Renal pelvis (tissue), 4 donors: ENCODE results near the gene IL36B. TPM values are rescaled to one million over a fixed set of nuclear protein-coding genes. Genes with fewer than 3 reads are reported as not detected.

Source experiments
- DNase-seq: peaks from one replicate; pipeline ENCODE4 v3.0.0-alpha.2; 2013
- polyA plus RNA-seq, 3 donors: library from polyadenylated mRNA; unstranded; fragments of 120-200 nt; gene quantifications; one replicate each; pipeline ENCODE4 v1.2.1, GENCODE V29; 2013; ENCODE audit not compliant: insufficient read length in 3 of 3

The IL36B gene
- polyA plus RNA-seq, 3 donors: not detected

DNA sequence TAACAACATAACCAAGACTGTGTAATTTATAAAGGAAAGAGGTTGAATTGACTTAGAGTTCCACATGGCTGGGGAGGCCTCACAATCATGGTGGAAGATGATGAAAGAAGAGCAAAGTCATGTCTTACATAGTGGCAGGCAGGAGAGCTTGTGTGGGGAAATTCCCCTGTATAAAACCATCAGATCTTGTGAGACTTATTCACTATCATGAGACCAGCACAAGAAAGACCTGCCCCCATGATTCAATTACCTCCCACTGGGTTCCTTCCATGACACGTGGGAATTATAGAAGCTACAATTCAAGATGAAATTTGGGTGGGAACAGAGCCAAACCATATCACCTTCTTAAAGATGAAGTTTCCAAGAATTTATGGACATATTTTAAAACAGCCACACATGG, 3.9 kb upstream of the IL36B start:
- DNase-seq: no peak

DNA sequence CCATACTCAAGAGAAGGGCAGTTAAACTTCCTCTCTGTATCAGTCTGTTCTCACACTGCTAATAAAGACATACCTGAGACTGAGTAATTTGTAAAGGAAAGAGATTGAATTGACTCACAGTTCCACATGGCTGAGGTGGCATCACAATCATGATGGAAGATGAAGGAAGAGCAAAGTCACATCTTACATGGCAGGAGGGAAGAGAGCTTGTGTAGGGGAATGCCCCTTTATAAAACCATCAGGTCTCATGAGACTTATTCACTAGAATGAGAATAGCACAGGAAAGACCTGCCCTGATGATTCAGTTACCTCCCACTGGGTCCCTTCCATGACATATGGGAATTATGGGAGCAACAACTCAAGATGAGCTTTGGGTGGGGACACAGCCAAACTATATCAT, 1.4 kb upstream of the IL36B start:
- DNase-seq: no peak

DNA sequence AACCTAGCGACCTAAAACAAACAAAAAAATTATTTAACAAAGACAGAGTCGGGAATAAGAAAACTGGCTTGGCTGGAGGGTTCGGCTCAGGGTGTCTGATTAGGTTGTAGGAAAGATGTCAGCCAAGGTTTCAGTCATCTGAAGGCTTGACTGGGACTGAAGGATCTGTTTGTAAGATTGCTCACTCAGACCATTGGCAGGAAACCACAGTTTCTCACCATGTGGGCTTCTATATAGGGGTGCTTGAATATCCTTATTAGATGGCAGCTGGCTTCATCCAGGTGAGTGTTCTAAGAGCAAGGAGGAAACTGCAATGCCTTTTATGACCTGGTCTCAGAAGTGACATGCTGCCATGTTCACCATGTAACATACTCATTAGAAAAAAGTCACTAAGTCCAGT, 999 bp upstream of the IL36B start:
- no peak for DNase-seq

DNA sequence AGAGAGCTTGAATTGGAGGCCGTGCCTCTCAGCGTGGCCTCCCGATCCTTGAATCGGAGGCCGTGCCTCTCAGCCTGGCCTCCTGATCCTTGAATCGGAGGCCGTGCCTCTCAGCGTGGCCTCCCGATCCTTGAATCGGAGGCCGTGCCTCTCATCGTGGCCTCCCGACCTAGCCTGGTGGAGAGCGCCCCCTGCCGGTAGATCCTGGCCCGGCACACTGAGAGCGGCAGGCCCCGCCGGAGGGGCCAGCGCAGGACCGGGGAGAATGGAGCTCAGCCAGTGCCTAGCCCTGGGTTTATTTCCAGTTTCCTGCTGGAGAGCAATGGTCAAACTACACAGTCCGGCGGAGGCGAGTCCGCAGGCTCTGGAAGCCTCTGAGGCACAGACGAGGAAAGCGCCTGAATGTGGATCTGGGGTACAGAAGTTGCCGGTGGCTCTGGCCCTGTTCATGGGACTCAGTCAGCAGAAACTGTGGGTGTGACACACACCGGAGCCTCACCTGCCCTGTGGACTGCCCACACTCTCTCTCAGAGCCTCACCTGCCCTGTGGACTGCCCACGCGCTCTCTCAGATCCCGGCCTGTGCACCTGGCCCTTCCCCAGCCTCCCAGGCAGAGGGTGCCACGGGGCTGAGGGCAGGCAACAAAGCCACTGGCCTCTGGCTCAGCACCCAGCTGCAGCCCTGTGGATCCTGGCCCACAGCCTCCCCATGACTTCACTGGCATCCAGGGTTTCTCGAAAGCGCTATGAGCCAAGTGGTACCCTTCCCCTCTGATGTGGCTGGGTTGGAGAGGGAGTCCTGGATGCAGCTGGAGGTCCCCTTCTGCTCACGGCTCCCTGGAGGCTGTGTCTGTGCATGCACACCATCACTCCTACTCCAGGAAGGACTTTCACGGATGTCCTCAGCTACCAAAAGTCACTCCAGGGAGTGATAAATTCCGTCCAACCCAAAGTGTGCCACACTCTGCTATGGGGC, 1.5 kb downstream of the IL36B start:
- DNase-seq: no peak

DNA sequence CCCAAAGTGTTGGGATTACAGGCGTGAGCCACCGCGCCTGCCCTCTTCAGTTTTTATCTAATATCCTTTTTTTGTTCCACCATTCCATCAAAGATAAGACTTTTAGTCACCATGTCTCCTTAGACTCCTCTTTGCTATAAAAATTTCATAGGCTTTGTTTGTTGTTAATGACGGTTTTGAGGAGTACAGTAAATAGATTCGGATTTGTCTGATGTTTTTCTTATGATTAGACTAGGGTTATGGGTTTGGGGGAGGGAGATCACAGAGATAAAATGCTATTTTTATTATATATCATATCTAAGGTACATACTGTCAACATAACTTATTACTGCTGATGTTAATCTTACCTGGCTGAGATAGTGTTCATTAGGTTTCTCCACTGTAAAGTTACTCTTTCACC, 6.2 kb downstream of the IL36B start:
- DNase-seq: no peak

DNA sequence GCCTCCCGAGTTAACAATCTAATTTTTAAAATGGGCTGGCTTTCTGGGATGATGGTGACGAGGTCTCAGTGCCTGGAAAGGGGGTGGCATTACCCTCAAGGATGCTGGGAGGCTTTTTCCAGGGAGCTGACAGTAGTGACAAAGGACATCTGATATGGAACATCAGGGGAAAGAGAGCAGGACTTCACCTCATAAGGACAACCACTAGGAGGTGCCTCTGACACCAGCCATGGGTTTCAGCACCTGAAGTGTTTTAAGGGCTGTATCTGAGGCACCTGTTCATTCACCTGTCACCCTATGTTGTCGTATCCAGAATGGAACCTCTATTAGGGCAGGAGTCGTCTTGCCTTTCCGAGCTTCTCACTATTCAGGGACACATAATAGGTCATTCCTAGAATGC, 10.8 kb downstream of the IL36B start:
- no peak for DNase-seq

DNA sequence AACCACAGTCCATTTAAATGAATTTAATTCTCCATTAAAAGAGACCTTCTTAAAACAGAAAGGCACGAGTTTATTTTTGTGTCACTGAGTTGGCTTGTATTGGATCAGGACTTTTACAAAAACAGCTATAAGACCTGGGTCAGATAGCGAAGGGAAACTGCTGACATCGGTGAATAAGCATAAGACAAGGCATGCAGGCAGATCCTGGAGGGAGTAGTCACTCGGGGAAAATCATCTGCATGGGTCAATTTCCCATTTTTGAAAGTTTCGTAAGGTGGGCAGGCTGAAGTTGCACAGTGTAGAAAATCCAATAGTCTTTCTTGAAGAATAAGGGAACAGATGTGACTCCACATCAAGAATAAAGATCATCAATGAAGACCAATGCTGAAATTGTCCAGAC, 12.9 kb downstream of the IL36B start:
- no peak for DNase-seq

DNA sequence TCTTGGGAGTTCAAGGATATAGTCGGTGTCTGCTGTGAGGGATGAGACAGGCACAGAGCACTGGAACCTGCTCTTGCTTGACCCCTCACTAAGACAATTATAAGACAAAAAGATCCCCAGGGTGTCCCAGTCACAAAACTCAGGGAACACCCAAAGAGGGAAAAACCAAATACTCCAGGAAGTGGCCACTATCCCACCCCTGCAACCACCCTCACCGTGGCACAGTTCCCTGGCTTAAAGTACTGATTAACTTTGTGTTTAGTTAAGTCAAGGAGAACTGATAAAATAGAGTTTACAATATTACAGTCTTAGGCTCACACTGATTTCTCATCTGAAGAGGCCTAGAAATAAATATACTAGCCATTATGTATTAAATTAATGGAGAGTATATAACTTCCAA, 13.5 kb downstream of the IL36B start:
- DNase-seq: no peak

DNA sequence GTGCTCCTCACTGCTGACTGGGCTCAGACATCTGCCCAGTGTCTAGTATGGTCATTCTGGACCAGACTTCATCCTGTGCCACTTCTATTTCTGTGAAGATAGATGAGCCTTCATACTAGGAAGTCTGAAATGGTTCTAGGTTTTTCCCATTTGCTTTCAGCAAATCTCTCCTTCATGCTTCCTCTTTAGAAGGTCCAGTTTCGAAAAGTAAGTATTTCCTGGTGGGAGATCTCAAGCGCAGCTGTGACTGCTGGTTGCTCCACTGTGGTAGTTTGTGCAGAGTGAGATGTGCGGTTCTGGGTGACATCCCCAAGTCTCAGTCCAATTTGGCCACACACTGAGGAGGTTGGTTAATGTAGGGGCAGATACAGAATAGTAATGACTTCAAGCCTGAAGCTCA, 14.4 kb downstream of the IL36B start:
- DNase-seq: no peak

DNA sequence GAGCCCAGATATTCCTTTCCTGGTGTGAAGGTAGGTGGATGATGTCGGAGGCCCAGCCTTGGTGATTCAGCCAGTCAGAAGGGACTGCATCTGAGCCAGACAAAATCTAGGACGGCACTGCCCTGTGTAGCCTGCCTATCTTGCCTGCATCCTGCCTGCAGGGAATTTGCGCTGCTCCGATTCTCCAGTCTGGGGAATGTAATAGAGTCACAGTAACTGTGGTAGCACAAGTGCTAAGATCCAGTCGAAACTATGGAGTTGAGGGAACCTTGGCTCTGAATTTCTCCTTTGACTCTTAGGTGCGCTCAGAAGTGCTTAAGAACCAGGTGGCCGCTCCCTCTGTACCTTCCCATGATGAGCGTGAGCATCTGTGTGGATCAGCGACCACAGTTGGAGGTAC, 15.9 kb downstream of the IL36B start:
- DNase-seq: no peak

DNA sequence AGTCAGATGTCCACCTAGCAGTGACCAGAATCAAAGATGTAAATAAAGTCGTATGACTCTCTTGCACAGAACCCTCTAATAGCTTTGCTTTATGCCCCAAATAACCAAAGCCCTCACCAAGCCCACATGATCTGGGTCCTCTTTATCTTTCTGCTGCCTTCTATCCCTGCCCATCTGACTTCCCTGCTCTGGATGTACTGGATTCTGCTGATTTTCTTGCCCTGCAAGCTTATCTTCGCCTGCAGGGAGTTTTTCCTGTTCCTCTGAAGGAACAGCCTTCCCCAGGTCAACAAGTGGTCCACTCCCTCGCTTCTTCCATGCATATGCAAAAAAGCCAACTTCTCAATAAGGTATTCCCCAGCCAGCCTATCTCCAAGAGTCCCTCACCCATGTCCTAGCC, 18.7 kb downstream of the IL36B start:
- no peak for DNase-seq

DNA sequence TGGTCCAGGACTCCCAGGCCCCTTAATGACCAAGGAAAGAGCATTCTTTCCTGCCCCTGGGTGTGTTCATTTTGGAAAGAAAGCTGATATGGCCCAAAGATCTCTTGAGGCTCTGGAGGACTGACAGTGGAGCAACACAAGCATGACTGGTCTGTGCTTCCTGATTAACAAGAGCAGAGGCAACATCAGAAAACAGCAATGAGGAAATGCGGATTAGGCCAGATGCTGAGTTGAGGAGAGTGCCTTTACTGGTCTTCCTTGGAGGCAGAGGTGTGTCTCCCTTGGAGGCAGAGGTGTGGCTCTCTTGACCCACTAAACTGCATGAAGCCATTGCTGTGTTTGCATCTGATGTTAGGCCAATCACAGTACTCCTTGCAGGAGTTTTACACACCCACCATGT, 19.9 kb downstream of the IL36B start:
- no peak for DNase-seq

DNA sequence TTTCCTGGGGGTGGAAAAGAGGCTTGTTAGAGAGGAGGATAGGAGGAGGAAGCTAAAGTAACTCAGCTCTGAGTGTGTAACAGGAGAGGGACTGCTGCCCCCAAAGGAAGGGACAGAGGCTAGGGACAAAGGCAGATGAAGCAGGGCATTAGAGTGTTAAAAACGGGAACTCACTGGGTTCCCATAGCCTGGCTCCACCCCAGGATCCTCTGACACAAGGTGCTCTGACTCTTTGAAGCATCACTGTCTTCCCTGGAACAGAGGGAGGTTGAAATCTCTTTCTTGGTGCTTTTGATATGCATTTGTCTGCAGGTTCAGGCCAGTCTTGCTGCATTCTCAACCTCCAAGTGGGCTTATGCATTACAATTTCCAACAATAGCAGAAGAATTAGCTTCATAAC, 24.6 kb downstream of the IL36B start:
- DNase-seq: no peak

DNA sequence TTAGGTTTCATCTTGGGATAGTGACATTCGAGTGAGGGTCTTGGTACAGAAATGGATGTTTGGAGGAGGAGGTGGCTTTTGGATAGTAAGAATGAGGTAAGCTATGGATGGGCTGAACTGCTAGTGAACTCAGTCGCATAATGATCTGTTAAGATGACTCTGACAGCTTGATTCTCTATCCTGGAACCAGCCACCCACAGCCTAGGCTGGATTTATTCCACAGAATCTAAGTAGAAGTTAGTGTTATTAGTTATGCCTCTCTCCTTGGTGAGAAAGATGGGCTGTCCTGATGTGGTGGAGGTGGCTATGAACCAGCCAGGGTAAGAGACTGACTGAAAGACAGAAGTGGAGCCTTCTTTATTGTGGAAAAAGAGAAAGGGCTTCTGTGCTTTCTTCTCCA, 25.0 kb downstream of the IL36B start:
- DNase-seq: no peak

DNA sequence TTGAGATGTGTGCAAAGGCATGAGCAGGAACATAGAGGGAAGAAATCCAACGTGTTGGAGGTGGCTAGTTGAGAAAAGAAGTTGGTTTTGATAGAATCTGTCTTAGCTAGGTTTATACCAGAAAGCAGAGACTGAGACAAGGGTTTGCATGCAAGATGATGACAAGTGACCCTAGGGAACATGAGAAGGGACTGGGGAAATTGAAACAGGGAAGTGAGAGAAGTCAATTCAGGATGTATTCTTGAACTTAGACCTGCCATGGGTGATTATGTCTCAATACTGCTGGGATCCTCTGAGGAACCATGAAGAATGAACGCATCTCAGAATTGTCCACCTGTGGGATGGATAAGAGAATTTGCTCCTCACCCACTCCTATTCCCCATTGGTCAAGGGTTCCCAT, 26.9 kb downstream of the IL36B start:
- no peak for DNase-seq

DNA sequence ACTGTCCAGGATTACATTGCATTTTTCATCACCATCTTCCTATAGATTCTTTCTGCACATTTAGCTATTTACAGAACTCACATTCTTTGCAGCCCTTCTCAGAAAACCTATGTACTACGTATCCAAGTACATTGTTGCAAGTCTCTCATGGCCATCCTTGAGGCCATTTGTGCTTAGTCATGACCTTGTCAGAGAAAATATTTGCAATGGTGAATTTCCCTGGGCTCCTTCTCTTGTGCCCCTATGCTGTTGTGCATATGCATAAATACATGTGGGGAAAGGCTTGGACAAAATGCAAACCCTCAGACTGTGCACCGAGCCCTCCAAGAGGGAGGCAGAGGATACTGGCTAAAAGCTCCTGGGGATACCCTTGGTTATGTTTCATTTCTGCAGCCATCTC, 27.9 kb downstream of the IL36B start:
- no peak for DNase-seq

DNA sequence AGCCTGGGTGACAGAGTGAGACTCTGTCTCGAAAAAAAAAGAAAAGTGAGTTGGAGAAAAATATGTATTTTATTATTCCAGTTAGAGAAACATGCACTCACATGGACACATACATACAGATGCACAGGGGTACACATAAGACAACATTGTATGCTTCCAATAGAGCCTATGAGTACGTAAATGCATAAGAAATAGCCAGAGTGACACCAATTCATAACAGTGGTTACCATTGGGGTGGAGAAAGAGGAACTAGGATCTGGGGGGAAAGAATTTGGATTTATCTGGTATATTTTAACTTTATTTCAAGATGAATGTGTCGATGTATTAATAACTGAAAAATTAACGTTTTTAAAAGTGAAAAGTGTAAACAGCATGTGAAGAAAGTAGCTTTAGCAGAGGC, 31.4 kb downstream of the IL36B start:
- no peak for DNase-seq

DNA sequence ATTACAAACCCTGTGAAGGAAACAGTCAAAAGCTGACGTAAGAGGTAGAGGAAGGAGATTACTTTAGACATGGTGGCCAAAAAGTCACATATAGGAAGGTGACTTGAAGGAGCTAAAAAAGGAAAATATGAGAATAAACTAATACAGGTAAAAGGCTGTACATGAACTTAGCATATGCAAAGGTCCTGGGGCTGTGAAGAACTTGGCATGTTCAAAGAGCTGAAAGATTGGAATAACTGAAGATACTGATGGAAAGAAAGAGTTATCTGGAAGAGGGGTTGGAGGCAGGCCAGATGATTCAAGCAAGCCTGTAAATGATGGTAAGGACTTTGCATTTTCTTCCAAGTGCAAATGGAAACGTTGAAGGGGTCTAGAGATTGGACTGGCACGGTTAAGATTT, 34.2 kb downstream of the IL36B start:
- no peak for DNase-seq

DNA sequence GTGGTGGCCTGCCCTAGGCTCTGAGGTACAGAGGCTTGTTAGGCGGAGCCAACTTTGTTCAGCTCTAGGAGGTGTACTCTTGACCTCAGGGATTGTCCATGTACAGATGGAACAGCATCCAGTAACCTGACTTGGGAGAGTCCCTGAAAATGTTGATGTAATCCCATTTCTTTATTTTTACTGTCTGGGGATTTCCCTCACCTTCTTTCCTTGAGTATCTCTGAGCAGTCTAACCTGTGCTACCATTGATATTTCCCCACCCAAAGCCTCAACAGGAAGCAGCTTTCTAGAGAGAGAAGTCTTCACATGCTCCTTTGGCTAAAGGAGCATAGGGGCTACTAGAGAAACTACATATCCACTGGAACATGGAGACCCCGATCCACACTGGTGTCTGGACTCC, 37.0 kb downstream of the IL36B start:
- DNase-seq: no peak

DNA sequence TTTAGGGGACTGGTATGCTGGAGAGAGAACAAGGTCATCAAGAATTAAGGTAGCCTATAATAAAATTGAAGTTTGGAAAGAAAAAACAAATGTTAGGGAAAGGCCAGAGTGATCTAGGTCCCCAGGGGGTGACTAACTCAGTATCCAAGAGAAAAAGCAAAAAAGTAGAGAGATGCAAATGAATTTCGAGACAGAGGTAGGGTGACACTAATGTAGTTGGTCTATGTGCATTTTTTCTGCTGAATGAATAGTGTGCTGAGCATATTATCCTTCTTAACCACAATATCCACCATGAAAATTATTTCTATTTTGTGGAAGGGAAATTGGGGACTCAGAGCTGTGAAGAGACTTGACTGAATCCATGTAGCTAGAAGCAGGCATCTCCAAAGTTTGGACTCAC, 37.6 kb downstream of the IL36B start:
- no peak for DNase-seq

DNA sequence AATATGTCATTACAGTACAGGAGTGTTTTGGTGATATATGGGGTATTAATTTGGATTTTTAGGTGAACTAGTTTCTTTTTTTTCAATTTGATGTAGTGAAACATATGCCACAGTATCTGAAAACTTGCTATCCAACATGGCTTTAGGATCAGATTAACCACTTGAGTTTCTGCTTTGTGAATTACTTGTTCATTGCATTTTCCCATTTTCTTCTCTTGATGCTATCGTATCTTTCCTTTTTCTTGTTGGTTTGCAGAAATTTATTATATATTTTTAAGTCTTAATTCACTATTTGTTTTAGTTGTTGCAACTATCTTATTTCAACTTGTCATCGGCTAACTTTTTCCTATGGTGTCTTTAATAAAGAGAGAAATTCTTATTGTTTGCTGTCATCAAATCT, 38.6 kb downstream of the IL36B start:
- no peak for DNase-seq

DNA sequence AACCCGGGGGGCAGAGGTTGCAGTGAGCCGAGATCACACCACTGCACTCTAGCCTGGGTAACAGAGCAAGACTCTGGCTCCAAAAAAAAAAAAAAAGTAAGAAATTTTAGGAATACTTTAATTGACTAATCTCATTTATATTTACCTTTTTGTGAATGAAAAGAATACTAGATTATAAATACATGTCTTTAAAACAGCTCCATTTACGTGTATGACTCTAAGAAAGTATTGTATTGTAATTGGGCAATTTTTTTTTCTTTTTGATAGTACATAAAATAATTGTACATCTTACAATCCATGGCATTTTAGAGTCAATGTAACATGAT, 39.4 kb downstream of the IL36B start:
- DNase-seq: no peak

DNA sequence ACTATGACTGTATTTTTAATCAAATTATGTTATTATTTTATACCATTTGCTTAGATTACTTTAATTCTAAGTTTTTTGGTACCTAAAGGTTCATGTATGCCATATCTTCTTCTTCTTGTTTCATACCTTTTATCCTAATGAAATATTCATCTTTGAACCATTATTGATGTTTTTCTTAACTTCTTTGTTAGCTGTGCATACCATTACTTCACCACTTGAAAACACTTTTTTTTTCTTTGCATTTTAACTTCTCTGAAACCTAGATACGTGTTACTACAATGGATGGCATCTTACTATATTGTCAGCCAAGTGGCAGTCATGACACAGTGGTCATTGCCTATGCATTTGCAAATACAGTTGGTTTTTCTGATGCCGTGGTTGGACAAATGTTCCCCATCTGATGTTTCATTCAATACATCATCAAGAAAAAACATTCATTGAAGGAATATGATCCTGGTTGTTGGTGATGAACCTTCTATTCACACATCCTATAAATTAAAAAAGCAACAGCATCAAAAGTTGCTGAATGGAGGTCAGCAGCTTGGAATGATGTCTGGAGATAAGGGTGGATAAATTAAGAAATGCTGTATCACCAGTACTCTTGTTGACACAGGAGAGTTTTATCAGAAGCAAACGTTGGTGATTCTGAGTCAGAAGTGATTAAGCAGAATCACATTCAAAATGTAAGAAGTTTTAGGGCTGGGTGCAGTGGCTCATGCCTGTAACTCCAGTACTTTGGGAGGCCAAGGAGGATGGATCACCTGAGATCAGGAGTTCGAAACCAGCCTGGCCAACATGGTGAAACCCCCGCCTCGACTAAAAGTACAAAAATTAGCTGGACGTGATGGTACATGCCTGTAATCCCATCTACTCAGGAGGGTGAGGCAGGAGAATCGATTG, 40.0 kb downstream of the IL36B start:
- DNase-seq: no peak
